Measurements from ENCODE around the gene IGF1R. TPM values are rescaled to one million over a fixed set of nuclear protein-coding genes. Genes with fewer than 3 reads are reported as not detected.

The IGF1R gene
- total RNA-seq, 6 donors from 2014 or later = 31.0 to 142 (median 63.8) TPM

- H3K4me1 ChIP-seq = peaks cover 32 to 48% (median 37%) of the 10 kb centered on the region in 4 donors
- DNase-seq (peak in 1 of 2 donors; percentile 46), ATAC-seq (ENCODE audit: low FRiP score in 2 of 2) (no peak)
- no peaks in the 10 kb centered on the region for H3K9me3 ChIP-seq
- TF ChIP-seq POLR2AphosphoS5 (IDR thresholded peaks at IDR 0.05) (no peak), POLR2A (IDR thresholded peaks at IDR 0.05) (no peak), CTCF (IDR thresholded peaks at IDR 0.05) (no peak), EP300 (IDR thresholded peaks at IDR 0.05) (no peak)
- WGBS, 2 donors = 91 to 94% methylated on average over 16 of the region's 16 CpGs
- no peak overlapping the region for H3K4me3 ChIP-seq
- H3K27ac ChIP-seq = no peak overlapping the region
- H3K36me3 ChIP-seq = peaks cover 0 to 18% (median 2%) of the 10 kb centered on the region in 4 donors
- no peaks in the 10 kb centered on the region for H3K27me3 ChIP-seq
Observed at GRCh38 chr15:98712845-98713584, 64.7 kb downstream of the IGF1R start.

GRCh38 chr15:98713585-98714001 is 65.3 kb downstream of the IGF1R start:
- ATAC-seq (ENCODE audit: low FRiP score in 2 of 2) (no peak), DNase-seq (peak in 1 of 2 donors; percentile 30)
- Histone ChIP-seq H3K27me3 (no peaks in the 10 kb centered on the region), H3K4me1 (peaks cover 36 to 52% (median 43%) of the 10 kb centered on the region in 4 donors), H3K9me3 (no peaks in the 10 kb centered on the region), H3K27ac (peak overlapping the region in 1 of 4 donors; percentile 46), H3K36me3 (peaks cover 0 to 15% (median 0%) of the 10 kb centered on the region in 4 donors), H3K4me3 (no peak overlapping the region)
- 38 to 50% methylated on average over 3 of the region's 3 CpGs for WGBS, 2 donors
- TF ChIP-seq POLR2AphosphoS5 (IDR thresholded peaks at IDR 0.05) (no peak), CTCF (IDR thresholded peaks at IDR 0.05) (no peak), POLR2A (IDR thresholded peaks at IDR 0.05) (no peak), EP300 (IDR thresholded peaks at IDR 0.05) (no peak)

GRCh38 chr15:98714922-98715321 is 66.6 kb downstream of the IGF1R start:
- no peak overlapping the region for H3K27ac ChIP-seq
- TF ChIP-seq EP300 (IDR thresholded peaks at IDR 0.05) (no peak), POLR2A (IDR thresholded peaks at IDR 0.05) (no peak), CTCF (IDR thresholded peaks at IDR 0.05) (no peak), POLR2AphosphoS5 (IDR thresholded peaks at IDR 0.05) (no peak)

GRCh38 chr15:98715401-98715800 is 67.1 kb downstream of the IGF1R start:
- ATAC-seq (ENCODE audit: low FRiP score in 2 of 2) (no peak), DNase-seq (no peak)
- 75 to 80% methylated on average over 7 of the region's 7 CpGs for WGBS, 2 donors
- peaks cover 33 to 59% (median 48%) of the 10 kb centered on the region in 4 donors for H3K4me1 ChIP-seq
- no peaks in the 10 kb centered on the region for H3K27me3 ChIP-seq
- no peak overlapping the region for H3K4me3 ChIP-seq
- no peak for TF ChIP-seq POLR2AphosphoS5 (IDR thresholded peaks at IDR 0.05)
- no peak for TF ChIP-seq POLR2A (IDR thresholded peaks at IDR 0.05)
- no peak for TF ChIP-seq CTCF (IDR thresholded peaks at IDR 0.05)
- no peak for TF ChIP-seq EP300 (IDR thresholded peaks at IDR 0.05)
- H3K9me3 ChIP-seq = no peaks in the 10 kb centered on the region
- H3K36me3 ChIP-seq = peaks cover 0 to 15% (median 0%) of the 10 kb centered on the region in 4 donors
- no peak overlapping the region for H3K27ac ChIP-seq

More at GRCh38 chr15:98714922-98715321, 66.6 kb downstream of the IGF1R start:
- H3K27me3 ChIP-seq = no peaks in the 10 kb centered on the region
- DNase-seq (no peak), ATAC-seq (ENCODE audit: low FRiP score in 2 of 2) (no peak)
- H3K4me1 ChIP-seq = peaks cover 33 to 59% (median 51%) of the 10 kb centered on the region in 4 donors
- peaks cover 0 to 15% (median 0%) of the 10 kb centered on the region in 4 donors for H3K36me3 ChIP-seq
- WGBS, 2 donors = 82 to 92% methylated on average over 7 of the region's 7 CpGs
- H3K9me3 ChIP-seq = no peaks in the 10 kb centered on the region
- H3K4me3 ChIP-seq = no peak overlapping the region
